K562 (cell line): ENCODE results near the gene SRCIN1. TPM values are rescaled to one million over a fixed set of nuclear protein-coding genes. Genes with fewer than 3 reads are reported as not detected.

Experiments
- ATAC-seq: fragments of 200-7000 bp; cut with Tn5 transposase; 3 replicates; pipeline ENCODE4 v1.9.1; 2020; ENCODE audit warnings: moderate library complexity
- BruUV-seq: library from RNA; stranded (reverse); fragments of 400-500 nt; replicated peaks from 2 replicates; lab custom pipeline; 2021; lab: Mats Ljungman, UMichigan
- CTCF ChIA-PET: fragments of 300-600 bp; formaldehyde crosslinking; extraction: SDS; loops from one replicate; lab custom pipeline; 2021; ENCODE audit warnings: low intra/inter-chr PET ratio; lab: Yijun Ruan, JAX
- POLR2A ChIA-PET: fragments of 300-600, 350-650 bp; sonication (Branson Sonifier 250); formaldehyde crosslinking; extraction: SDS; loops from one replicate; lab custom pipeline; 2021; ENCODE audit warnings: antibody characterized with exemption, inconsistent platforms; lab: Yijun Ruan, JAX
- DNase-seq, 4 experiments: peaks; one replicate each; pipeline versions ENCODE4 v3.0.0 to v3.0.0-alpha.2; 2011 to 2018; ENCODE audit warnings: low spot score in 3 of 4, mixed read lengths in 3 of 4; ENCODE audit errors: extremely low read depth in 1 of 4
- FAIRE-seq: peaks from 2 replicates; lab custom pipeline; 2011; peaks lifted over from hg19 to GRCh38; lab: Jason Lieb, UNC
- H2AFZ ChIP-seq: 2 replicates; pipeline ENCODE4 v1.6.0; 2011; ENCODE audit warnings: low read depth, low read length, control low read depth, inconsistent platforms
- H3K27ac ChIP-seq: fragments of 200-600 bp; 3 replicates; pipeline ENCODE4 v1.8.0; 2011; ENCODE audit warnings: low read depth, mild to moderate bottlenecking, control low read depth, inconsistent platforms, low read length, moderate library complexity, mixed read lengths; ENCODE audit errors: extremely low read depth
- H3K27me3 ChIP-seq, 2 experiments: fragments of 300-600 bp in 1 of 2; 2 replicates in 1 of 2; 3 replicates in 1 of 2; pipeline versions ENCODE4 v1.6.0 to v1.8.0; 2011; ENCODE audit warnings: inconsistent platforms in 2 of 2, low read length in 2 of 2, mild to moderate bottlenecking in 1 of 2, mixed read lengths in 1 of 2, moderate library complexity in 1 of 2; ENCODE audit not compliant: control insufficient read depth in 2 of 2, insufficient read depth in 2 of 2
- H3K36me3 ChIP-seq: fragments of 300-600 bp; 3 replicates; pipeline ENCODE4 v1.8.0; 2011; ENCODE audit warnings: mild to moderate bottlenecking, low read length, inconsistent platforms; ENCODE audit not compliant: control insufficient read depth, insufficient read depth
- H3K4me1 ChIP-seq, 2 experiments: fragments of 200-600 bp in 1 of 2; replicated peaks in 1 of 2; 2 replicates in 1 of 2; 3 replicates in 1 of 2; pipeline versions ENCODE4 v1.5.1 to v1.8.0; 2011; ENCODE audit warnings: inconsistent platforms in 2 of 2, low read length in 2 of 2, mild to moderate bottlenecking in 1 of 2, mixed read lengths in 1 of 2, moderate library complexity in 1 of 2; ENCODE audit not compliant: control insufficient read depth in 2 of 2, insufficient read depth in 2 of 2
- H3K4me2 ChIP-seq: 2 replicates; pipeline ENCODE4 v1.6.1; 2011; ENCODE audit warnings: low read length, control low read depth, inconsistent platforms, mixed read lengths; ENCODE audit not compliant: insufficient read depth
- H3K4me3 ChIP-seq: fragments of 200-600 bp; sonication (generic), shearing (Covaris generic); 2 replicates; pipeline ENCODE4 v1.5.1; 2016; ENCODE audit warnings: control low read depth, inconsistent platforms
- H3K79me2 ChIP-seq: fragments of 200-600 bp; 3 replicates; pipeline ENCODE4 v1.8.0; 2011; ENCODE audit warnings: low read length, inconsistent platforms; ENCODE audit not compliant: control insufficient read depth, insufficient read depth
- H3K9ac ChIP-seq, 2 experiments: 2 replicates each; pipeline versions ENCODE4 v1.6.0 to v1.6.1; 2011; ENCODE audit warnings: low read depth in 2 of 2, low read length in 2 of 2, control low read depth in 1 of 2, inconsistent platforms in 1 of 2, mild to moderate bottlenecking in 1 of 2, mixed read lengths in 1 of 2; ENCODE audit not compliant: insufficient read depth in 1 of 2
- H3K9me1 ChIP-seq: one replicate; pipeline ENCODE4 v1.6.0; 2011; ENCODE audit warnings: inconsistent platforms, mild to moderate bottlenecking, low read length, moderate library complexity; ENCODE audit not compliant: control insufficient read depth, insufficient read depth
- H3K9me3 ChIP-seq: replicated peaks from 2 replicates; pipeline ENCODE4 v1.5.1; 2011; ENCODE audit warnings: low read depth, low read length, inconsistent platforms; ENCODE audit not compliant: control insufficient read depth, insufficient read depth
- H4K20me1 ChIP-seq: replicated peaks from 2 replicates; pipeline ENCODE4 v1.6.1; 2011; ENCODE audit warnings: low read length, inconsistent platforms, mixed read lengths; ENCODE audit not compliant: control insufficient read depth, insufficient read depth
- BCOR ChIP-seq: fragments of 450-650 bp; IDR thresholded peaks from 2 replicates; pipeline ENCODE4 v1.6.1; 2016
- HDAC2 ChIP-seq: fragments of 450-650 bp; IDR thresholded peaks from 2 replicates; pipeline ENCODE4 v1.6.1; 2016; ENCODE audit warnings: mild to moderate bottlenecking
- HMGN3 ChIP-seq: IDR thresholded peaks from 2 replicates; pipeline ENCODE4 v1.6.1; 2011; ENCODE audit warnings: borderline replicate concordance, low read depth, mild to moderate bottlenecking, mixed read lengths, low read length; ENCODE audit not compliant: insufficient read length; ENCODE audit errors: extremely low read depth
- KDM1A ChIP-seq, 2 experiments: fragments of 450-650 bp; IDR thresholded peaks; 2 replicates each; pipeline ENCODE4 v1.6.1; 2016; ENCODE audit warnings: mild to moderate bottlenecking in 2 of 2
- LCOR ChIP-seq: sonication (generic); formaldehyde crosslinking; IDR thresholded peaks from 2 replicates; pipeline ENCODE4 v1.8.0; 2022; ENCODE audit warnings: mild to moderate bottlenecking, missing genetic modification reagents
- PTBP1 ChIP-seq: fragments of 200-400 bp; formaldehyde crosslinking; IDR thresholded peaks from 2 replicates; pipeline ENCODE4 v1.6.1; 2017; ENCODE audit warnings: low read depth, low read length
- PTTG1 ChIP-seq: fragments of 450-650 bp; IDR thresholded peaks from 2 replicates; pipeline ENCODE4 v1.6.1; 2016; ENCODE audit warnings: low read depth, mild to moderate bottlenecking, missing genetic modification characterization, missing compliant biosample characterization
- RBM25 ChIP-seq: fragments of 200-400 bp; formaldehyde crosslinking; IDR thresholded peaks from 2 replicates; pipeline ENCODE4 v1.6.1; 2018; ENCODE audit warnings: low read length, low read depth, moderate library complexity; ENCODE audit not compliant: severe bottlenecking
- SMARCA5 ChIP-seq: fragments of 450-650 bp; IDR thresholded peaks from 2 replicates; pipeline ENCODE4 v1.6.1; 2016
- SMARCB1 ChIP-seq: IDR thresholded peaks from 2 replicates; pipeline ENCODE4 v1.6.1; 2011; ENCODE audit warnings: improper control_type of control experiment, low read depth; ENCODE audit not compliant: insufficient read length
- ZEB2 ChIP-seq: fragments of 450-650 bp; IDR thresholded peaks from 2 replicates; pipeline ENCODE4 v1.6.1; 2016
- ZFP36 ChIP-seq: fragments of 150-350 bp; IDR thresholded peaks from 2 replicates; pipeline ENCODE4 v1.6.1; 2018; ENCODE audit warnings: low read length, low read depth; ENCODE audit not compliant: partially characterized antibody
- ZSCAN29 ChIP-seq: fragments of 450-650 bp; IDR thresholded peaks from 2 replicates; pipeline ENCODE4 v1.6.1; 2017
- WGBS: fragments of 100-300 bp; shearing (Covaris generic); methylation state at CpG from one replicate; pipeline ENCODE4 v1.1.6; 2016; ENCODE audit warnings: low coverage, mixed read lengths; ENCODE audit not compliant: insufficient coverage; ENCODE audit errors: missing lambda C conversion rate; 5-methylcytosine and 5-hydroxymethylcytosine counted together
- in situ Hi-C: fragments of 300-500 bp; cut with MboI; formaldehyde crosslinking; loops from 4 replicates; pipeline ENCODE4 v1.15.0; 2018; ENCODE audit warnings: inconsistent platforms, mixed read lengths
- intact Hi-C: fragments of 100-400 bp; cut with micrococcal nuclease; formaldehyde crosslinking; loops from 2 replicates; pipeline ENCODE4 v1.14.2; 2022
- polyA plus RNA-seq, 8 experiments: library from polyadenylated mRNA; depleted of rRNA in 4 of 8; stranded (reverse) in 5 of 8; unstranded in 3 of 8; fragments of >200 nt; fragmentation: Nextera tagmentation in 2 of 8; fragmentation: Illumina TruSeq in 1 of 8; extraction: Ambion mirVana in 2 of 8; extraction: Trizol in 1 of 8; gene quantifications; 2 replicates each; pipeline versions ENCODE4 v1.2.1 to v1.2.3, GENCODE V29; 2011 to 2014; ENCODE audit warnings: inconsistent platforms in 1 of 8, missing spikeins in 1 of 8
- total RNA-seq, 7 experiments: library from RNA; depleted of rRNA in 6 of 7; stranded (reverse); fragments of >200 nt in 6 of 7; fragmentation: Illumina TruSeq in 2 of 7; extraction: Trizol in 2 of 7; gene quantifications; 2 replicates each; pipeline versions ENCODE4 v1.2.1 to v1.2.3, GENCODE V29; 2011 to 2021; ENCODE audit warnings: low replicate concordance in 1 of 7
- TF ChIP-seq, protein P1 (sequence below), 2 experiments: fragments of 450-650 bp; IDR thresholded peaks; 2 replicates each; pipeline ENCODE4 v1.6.1; 2018; ENCODE audit warnings: mild to moderate bottlenecking in 2 of 2, low read depth in 1 of 2; ENCODE audit not compliant: partially characterized antibody in 2 of 2

Gene SRCIN1
- total and polyA plus RNA-seq, 9 of the 15 experiments (the other 6 are each of a cell fraction or from before 2014, with no cell fraction given) = 0.09 to 0.33 (median 0.13) TPM; not detected in 6

DNA sequence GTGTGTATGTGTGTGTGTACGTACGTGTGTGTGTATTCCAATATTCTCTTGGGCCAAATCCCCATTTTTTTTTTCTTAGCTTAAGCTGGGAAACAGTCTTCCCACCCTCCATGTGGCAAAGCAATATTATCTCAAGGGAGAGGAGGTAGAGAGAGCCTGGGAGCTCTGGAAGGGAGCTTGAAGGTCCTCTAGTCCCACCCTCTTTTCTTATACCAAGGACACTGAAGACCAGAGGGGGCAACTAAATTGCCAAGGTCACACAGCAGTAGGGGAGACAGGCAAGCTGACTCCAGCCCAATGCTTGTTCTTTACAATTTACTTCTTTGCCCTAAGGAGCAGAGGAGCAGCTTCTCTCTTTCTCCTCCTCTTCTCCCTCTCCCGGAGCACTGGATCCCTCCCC is 6.8 kb downstream of the SRCIN1 start:
- H3K9ac ChIP-seq = peak overlapping the region in 1 of 2 experiments; percentile 48; a peak in 1 of 4 replicates
- H3K79me2 ChIP-seq = no peaks in the 10 kb centered on the region
- peaks cover 22 to 33% of the 10 kb centered on the region in 2 experiments for H3K4me1 ChIP-seq
- no peak overlapping the region for H3K4me3 ChIP-seq
- intact Hi-C loops (no loop called here), in situ Hi-C loops (no loop called here)
- no peaks in the 10 kb centered on the region for H3K36me3 ChIP-seq
- no peak overlapping the region for H2AFZ ChIP-seq
- H4K20me1 ChIP-seq = peaks cover 4% of the 10 kb centered on the region; the same call in 1 of the 2 replicates
- no peak for FAIRE-seq
- peaks cover 11 to 29% of the 10 kb centered on the region in 2 experiments; a peak in 4 of 5 replicates for H3K27me3 ChIP-seq
- BruUV-seq = no TSS peak
- no peaks in the 10 kb centered on the region for H3K9me3 ChIP-seq
- H3K27ac ChIP-seq = no peak overlapping the region
- POLR2A ChIA-PET = interaction anchor here (0.5 to 0.9 kb wide), 4 partner anchors 11 to 718 kb away, joined by 3 to 4 read pairs (median 3); no protein-coding TSS in a partner anchor
- DNase-seq = no peak
- H3K9me1 ChIP-seq = peaks cover 4% of the 10 kb centered on the region
- TF ChIP-seq PTTG1 (no peak), ZSCAN29 (no peak), ZFP36 (peak; percentile 72), HDAC2 (peak; percentile 75; the same call in 1 of the 2 replicates), SMARCA5 (0 out of 2 replicates have a peak, but pooled peaks have one; percentile 61), RBM25 (peak; percentile 92), LCOR (no peak), HMGN3 (no peak), SMARCB1 (no peak), PTBP1 (0 out of 2 replicates have a peak, but pooled peaks have one; percentile 46), ZEB2 (0 out of 2 replicates have a peak, but pooled peaks have one; percentile 3), BCOR (peak; percentile 91), KDM1A (IDR thresholded peaks at IDR 0.05) (peak in 1 of 2 experiments; percentile 71; a peak in 2 of 4 replicates)
- TF ChIP-seq, protein P1, sequence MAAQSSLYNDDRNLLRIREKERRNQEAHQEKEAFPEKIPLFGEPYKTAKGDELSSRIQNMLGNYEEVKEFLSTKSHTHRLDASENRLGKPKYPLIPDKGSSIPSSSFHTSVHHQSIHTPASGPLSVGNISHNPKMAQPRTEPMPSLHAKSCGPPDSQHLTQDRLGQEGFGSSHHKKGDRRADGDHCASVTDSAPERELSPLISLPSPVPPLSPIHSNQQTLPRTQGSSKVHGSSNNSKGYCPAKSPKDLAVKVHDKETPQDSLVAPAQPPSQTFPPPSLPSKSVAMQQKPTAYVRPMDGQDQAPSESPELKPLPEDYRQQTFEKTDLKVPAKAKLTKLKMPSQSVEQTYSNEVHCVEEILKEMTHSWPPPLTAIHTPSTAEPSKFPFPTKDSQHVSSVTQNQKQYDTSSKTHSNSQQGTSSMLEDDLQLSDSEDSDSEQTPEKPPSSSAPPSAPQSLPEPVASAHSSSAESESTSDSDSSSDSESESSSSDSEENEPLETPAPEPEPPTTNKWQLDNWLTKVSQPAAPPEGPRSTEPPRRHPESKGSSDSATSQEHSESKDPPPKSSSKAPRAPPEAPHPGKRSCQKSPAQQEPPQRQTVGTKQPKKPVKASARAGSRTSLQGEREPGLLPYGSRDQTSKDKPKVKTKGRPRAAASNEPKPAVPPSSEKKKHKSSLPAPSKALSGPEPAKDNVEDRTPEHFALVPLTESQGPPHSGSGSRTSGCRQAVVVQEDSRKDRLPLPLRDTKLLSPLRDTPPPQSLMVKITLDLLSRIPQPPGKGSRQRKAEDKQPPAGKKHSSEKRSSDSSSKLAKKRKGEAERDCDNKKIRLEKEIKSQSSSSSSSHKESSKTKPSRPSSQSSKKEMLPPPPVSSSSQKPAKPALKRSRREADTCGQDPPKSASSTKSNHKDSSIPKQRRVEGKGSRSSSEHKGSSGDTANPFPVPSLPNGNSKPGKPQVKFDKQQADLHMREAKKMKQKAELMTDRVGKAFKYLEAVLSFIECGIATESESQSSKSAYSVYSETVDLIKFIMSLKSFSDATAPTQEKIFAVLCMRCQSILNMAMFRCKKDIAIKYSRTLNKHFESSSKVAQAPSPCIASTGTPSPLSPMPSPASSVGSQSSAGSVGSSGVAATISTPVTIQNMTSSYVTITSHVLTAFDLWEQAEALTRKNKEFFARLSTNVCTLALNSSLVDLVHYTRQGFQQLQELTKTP (IDR thresholded peaks at IDR 0.05; ENCODE audit: low read depth in 1 of 2, partially characterized antibody in 2 of 2) = peak in 1 of 2 experiments; percentile 2
- 43% methylated on average over 1 of the region's 3 CpGs for WGBS
- H3K4me2 ChIP-seq = no peak overlapping the region
- CTCF ChIA-PET = no interaction called here
- no peak for ATAC-seq
